NB4 (cell line): ENCODE data around the gene CCDC85A.

Experiments used
- DNase-seq: peaks from one replicate; pipeline ENCODE4 v3.0.0; 2010; ENCODE audit warnings: low read depth
- H3K4me3 ChIP-seq: one replicate; pipeline ENCODE4 v1.5.1; 2011; ENCODE audit warnings: mild to moderate bottlenecking, low read depth, low read length, moderate library complexity
- CTCF ChIP-seq: IDR thresholded peaks from one replicate; pipeline ENCODE4 v1.5.1; 2012; ENCODE audit warnings: low read depth, low read length
- MAX ChIP-seq: IDR thresholded peaks from 2 replicates; pipeline ENCODE4 v1.6.1; 2011; ENCODE audit warnings: low read depth, low read length
- MYC ChIP-seq: IDR thresholded peaks from 2 replicates; pipeline ENCODE4 v1.6.1; 2011; ENCODE audit warnings: low read depth, low read length
- POLR2A ChIP-seq: IDR thresholded peaks from 2 replicates; pipeline ENCODE4 v1.6.1; 2011; ENCODE audit warnings: mild to moderate bottlenecking; ENCODE audit not compliant: insufficient read length; ENCODE audit errors: extremely low read depth

CCDC85A gene

GRCh38 chr2:56364902-56365301 lies 181.1 kb downstream of the CCDC85A start:
- H3K4me3 ChIP-seq = no peak overlapping the region
- no peak for DNase-seq
- no peak for TF ChIP-seq POLR2A
- TF ChIP-seq MAX = no peak
- TF ChIP-seq MYC = no peak
- no peak for TF ChIP-seq CTCF

DNA sequence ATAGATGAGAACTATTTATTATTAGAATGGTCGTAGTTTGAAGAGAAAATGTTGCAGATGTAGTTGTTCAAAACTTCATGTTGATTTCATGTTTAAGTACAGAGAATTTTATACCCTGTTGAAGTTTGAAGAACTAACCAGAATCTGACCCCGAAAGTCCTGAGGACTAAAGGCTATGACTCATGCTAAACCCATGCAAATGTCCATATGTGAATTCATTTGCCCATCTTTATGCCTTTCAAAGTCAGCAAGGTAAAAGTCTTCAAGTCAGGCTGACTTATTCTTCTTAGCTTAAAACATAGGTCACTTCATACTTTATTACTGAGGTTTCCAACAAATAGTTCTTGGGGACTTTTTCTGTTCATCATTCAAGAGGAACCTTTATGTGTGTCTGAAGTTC lies 185.5 kb downstream of the CCDC85A start:
- no peak for TF ChIP-seq POLR2A
- TF ChIP-seq MYC = no peak
- TF ChIP-seq MAX = no peak
- TF ChIP-seq CTCF = no peak

GRCh38 chr2:56372071-56372656 lies 188.4 kb downstream of the CCDC85A start:
- H3K4me3 ChIP-seq = no peak overlapping the region
- TF ChIP-seq MAX = no peak
- no peak for TF ChIP-seq MYC
- TF ChIP-seq CTCF = no peak
- TF ChIP-seq POLR2A = no peak
- DNase-seq = no peak

More for the DNA sequence above, 185.5 kb downstream of the CCDC85A start:
- no peak for DNase-seq
- no peak overlapping the region for H3K4me3 ChIP-seq

DNA sequence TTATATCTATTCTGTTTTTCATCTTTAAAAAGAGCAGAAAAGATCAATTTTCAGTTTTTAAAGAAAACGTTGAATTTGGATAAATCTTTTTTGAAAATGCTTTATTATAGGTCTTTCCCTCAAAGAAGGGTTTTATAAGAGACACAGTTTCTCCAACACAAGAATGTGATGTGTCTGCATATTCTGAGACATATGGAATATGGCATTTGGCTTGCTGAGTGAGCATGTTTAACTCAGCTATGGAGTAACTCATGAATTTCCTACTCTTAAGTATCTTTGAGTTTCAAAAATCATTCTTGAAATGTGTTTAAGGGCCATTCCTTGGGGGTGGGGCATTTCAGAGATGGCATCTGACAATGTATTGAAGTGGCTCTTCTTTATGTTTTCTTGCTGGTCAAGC lies 191.5 kb downstream of the CCDC85A start:
- H3K4me3 ChIP-seq = no peak overlapping the region
- TF ChIP-seq CTCF (no peak), MAX (no peak), MYC (no peak)
- no peak for DNase-seq

DNA sequence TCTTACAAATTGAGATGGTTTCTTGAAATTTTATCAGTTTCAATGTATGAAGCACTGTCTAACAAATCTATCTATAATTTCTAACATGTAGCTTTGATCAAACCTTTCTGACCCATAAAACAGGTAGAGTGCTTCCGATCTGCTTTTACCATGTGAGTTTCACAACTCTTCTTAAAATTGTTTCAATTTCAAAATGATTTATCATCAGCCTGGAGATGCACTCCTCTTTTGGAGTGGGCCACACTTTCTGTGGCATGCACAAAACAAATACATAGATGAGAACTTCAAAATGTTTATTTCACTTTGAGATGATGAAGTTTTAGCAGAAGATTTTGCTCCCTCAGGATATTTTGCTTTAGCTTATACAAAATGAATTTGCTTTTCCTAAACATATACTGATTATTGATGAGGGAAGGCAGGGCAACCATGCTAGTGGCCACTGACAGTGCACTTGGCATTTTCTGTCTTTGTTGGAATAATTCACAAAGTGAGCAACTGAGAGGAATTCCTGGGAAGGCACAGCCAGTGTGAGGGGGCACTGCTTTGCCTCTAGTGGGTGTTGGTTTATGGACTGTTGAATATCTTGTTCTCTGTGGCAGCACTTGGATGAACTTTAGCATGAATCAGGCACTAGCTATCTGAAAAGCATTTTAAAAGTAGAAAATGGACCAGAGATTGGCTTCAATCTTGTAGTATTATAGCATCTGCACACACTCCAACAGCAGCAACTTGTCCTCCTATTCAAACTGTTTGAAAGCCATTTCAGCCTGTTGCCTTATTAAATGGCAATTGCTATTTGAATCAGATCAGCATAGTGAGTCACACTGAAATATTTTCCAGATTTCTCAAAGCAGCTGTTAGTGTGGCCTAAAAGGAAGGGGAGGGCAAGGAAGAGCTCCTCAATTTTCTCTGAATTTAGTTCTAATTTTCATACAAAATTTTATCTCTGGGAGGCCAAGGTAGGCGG lies 193.2 kb downstream of the CCDC85A start:
- no peak for TF ChIP-seq POLR2A
- no peak for TF ChIP-seq CTCF
- TF ChIP-seq MYC = no peak
- no peak for TF ChIP-seq MAX
- H3K4me3 ChIP-seq = no peak overlapping the region
- DNase-seq = no peak
